Measurements from ENCODE around the gene PSMB10. TPM values are rescaled to one million over a fixed set of nuclear protein-coding genes. Genes with fewer than 3 reads are reported as not detected.

Gene PSMB10
- total and polyA plus RNA-seq, 2 of the 4 experiments (the other 2 are of a cell fraction), result 28.7 to 36.7 TPM

DNA sequence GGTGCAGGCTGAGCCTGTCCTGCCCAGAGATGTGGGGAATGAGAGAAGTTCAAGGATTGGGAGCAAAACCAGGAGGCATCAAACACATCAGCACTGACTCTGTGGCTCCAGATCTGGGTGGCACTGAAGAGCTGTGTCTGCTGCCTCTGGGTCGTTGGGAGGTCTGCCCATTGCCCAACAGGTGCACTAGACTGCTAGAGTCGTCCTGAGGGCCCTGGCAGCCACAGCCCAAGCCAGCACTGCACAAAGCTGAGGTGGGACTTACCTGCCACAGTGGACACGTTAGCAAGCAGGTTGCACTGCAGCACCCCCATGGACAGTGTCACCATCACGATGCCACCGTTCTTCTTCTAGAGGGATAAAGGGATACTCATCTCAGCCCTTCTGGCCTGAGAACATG, 40.4 kb upstream of the PSMB10 start:
- no peak overlapping the region for H3K56ac ChIP-seq (ENCODE audit: extremely low read depth, insufficient read depth, low read length)
- CTCF ChIA-PET, result no interaction called here
- H3K27me3 ChIP-seq (ENCODE audit: control insufficient read depth, insufficient read depth, low read length), result peaks cover 29% of the 10 kb centered on the region
- H2BK20ac ChIP-seq (ENCODE audit: low read depth, low read length), result no peak overlapping the region
- no TSS peak for BruUV-seq (replicated peaks)
- no peaks in the 10 kb centered on the region; the same call in 1 of the 2 replicates for H4K20me1 ChIP-seq (ENCODE audit: insufficient read depth, low read length)
- no peak overlapping the region for H2BK5ac ChIP-seq (ENCODE audit: low read depth, low read length, poor library complexity, severe bottlenecking)
- no peak overlapping the region for H3K18ac ChIP-seq (ENCODE audit: low read depth, low read length)
- H3K4ac ChIP-seq (ENCODE audit: low read depth, low read length), result no peak overlapping the region
- intact Hi-C loops (cut with micrococcal nuclease) (no loop called here), in situ Hi-C loops (cut with MboI; ENCODE audit: low sequenced_read_pairs) (no loop called here), dilution Hi-C loops (cut with HindIII; ENCODE audit: low sequenced_read_pairs, unreplicated experiment) (no loop called here)
- H3K4me3 ChIP-seq (ENCODE audit: insufficient read depth, low read depth, low read length), result no peak overlapping the region
- H2AK9ac ChIP-seq (replicated peaks; ENCODE audit: low read depth, low read length, poor library complexity), result no peak overlapping the region
- no peak overlapping the region for H2AFZ ChIP-seq (replicated peaks; ENCODE audit: low read length, poor library complexity)
- no peaks in the 10 kb centered on the region for H3K9me3 ChIP-seq (ENCODE audit: control insufficient read depth, insufficient read depth, low read length)
- H3K14ac ChIP-seq (replicated peaks; ENCODE audit: low read depth, low read length), result no peak overlapping the region
- no peak overlapping the region for H3K27ac ChIP-seq (ENCODE audit: insufficient read depth, low read length)
- DNase-seq (no peak), ATAC-seq (ENCODE audit: low read depth) (no peak)
- no peak for TF ChIP-seq BHLHE40 (IDR thresholded peaks at IDR 0.05; ENCODE audit: low read depth, low read length)
- TF ChIP-seq POLR2A (IDR thresholded peaks at IDR 0.05; ENCODE audit: low read depth, low read length), result no peak
- no peak for TF ChIP-seq NFE2L2 (IDR thresholded peaks at IDR 0.05; ENCODE audit: low read depth, low read length)
- TF ChIP-seq RFX5 (IDR thresholded peaks at IDR 0.05; ENCODE audit: low read depth, low read length), result no peak
- TF ChIP-seq ELK1 (IDR thresholded peaks at IDR 0.05; ENCODE audit: borderline replicate concordance, low read depth, low read length), result no peak
- no peak for TF ChIP-seq MXI1 (IDR thresholded peaks at IDR 0.05; ENCODE audit: borderline replicate concordance, low read depth, low read length)
- TF ChIP-seq RAD21 (IDR thresholded peaks at IDR 0.05; ENCODE audit: low read length), result no peak
- TF ChIP-seq FOS (IDR thresholded peaks at IDR 0.05; ENCODE audit: low read depth, low read length), result no peak
- no peak for TF ChIP-seq RCOR1 (IDR thresholded peaks at IDR 0.05; ENCODE audit: insufficient replicate concordance, low read length)
- no peak for TF ChIP-seq CTCF (conservative IDR thresholded peaks at IDR 0.05; ENCODE audit: low read depth, low read length)
- no peak for TF ChIP-seq CEBPB (IDR thresholded peaks at IDR 0.05; ENCODE audit: low read depth, low read length)
- TF ChIP-seq MAFK (IDR thresholded peaks at IDR 0.05; ENCODE audit: low read depth, low read length), result no peak
- TF ChIP-seq MAZ (IDR thresholded peaks at IDR 0.05; ENCODE audit: borderline replicate concordance, low read depth, low read length), result no peak
- TF ChIP-seq CHD1 (IDR thresholded peaks at IDR 0.05; ENCODE audit: low read depth, low read length), result no peak
- TF ChIP-seq, protein P1, sequence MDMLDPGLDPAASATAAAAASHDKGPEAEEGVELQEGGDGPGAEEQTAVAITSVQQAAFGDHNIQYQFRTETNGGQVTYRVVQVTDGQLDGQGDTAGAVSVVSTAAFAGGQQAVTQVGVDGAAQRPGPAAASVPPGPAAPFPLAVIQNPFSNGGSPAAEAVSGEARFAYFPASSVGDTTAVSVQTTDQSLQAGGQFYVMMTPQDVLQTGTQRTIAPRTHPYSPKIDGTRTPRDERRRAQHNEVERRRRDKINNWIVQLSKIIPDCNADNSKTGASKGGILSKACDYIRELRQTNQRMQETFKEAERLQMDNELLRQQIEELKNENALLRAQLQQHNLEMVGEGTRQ (IDR thresholded peaks at IDR 0.05; ENCODE audit: low read depth, low read length), result no peak
- no peak for TF ChIP-seq SMC3 (IDR thresholded peaks at IDR 0.05; ENCODE audit: low read depth, low read length)
- H2AK5ac ChIP-seq (ENCODE audit: low read depth, low read length), result no peak overlapping the region
- POLR2A ChIA-PET (ENCODE audit: unreplicated experiment), result no interaction called here
- no peak overlapping the region for H3K9ac ChIP-seq (ENCODE audit: low read depth, low read length)
- H3K23ac ChIP-seq (ENCODE audit: low read depth, low read length), result no peak overlapping the region
- no peak overlapping the region for H2BK120ac ChIP-seq (ENCODE audit: low read depth, low read length)
- 50% methylated on average over 5 of the region's 5 CpGs; no CpG with 5 or more reads in 1 of the 2 experiments for WGBS, 2 experiments (ENCODE audit: extremely low coverage in 2 of 2, insufficient read length in 1 of 2)
- no peaks in the 10 kb centered on the region for H3K36me3 ChIP-seq (ENCODE audit: control insufficient read depth, insufficient read depth, low read length)
- no peak overlapping the region for H4K8ac ChIP-seq (ENCODE audit: low read depth in 2 of 2, low read length in 2 of 2)
- H3K79me1 ChIP-seq (ENCODE audit: low read depth in 1 of 2, low read length in 2 of 2), result no peaks in the 10 kb centered on the region
- no peak overlapping the region for H3K4me2 ChIP-seq (ENCODE audit: low read depth, low read length)
- no peak overlapping the region for H4K91ac ChIP-seq (ENCODE audit: insufficient read depth, low read depth, low read length)
- H3K9me1 ChIP-seq (ENCODE audit: insufficient read depth, low read length), result no peaks in the 10 kb centered on the region
- H3K4me1 ChIP-seq (ENCODE audit: control insufficient read depth, insufficient read depth, low read length), result no peaks in the 10 kb centered on the region
- no peak overlapping the region for H2BK15ac ChIP-seq (ENCODE audit: low read depth, low read length)
- H4K5ac ChIP-seq (ENCODE audit: low read depth, low read length), result no peak overlapping the region

Data from IMR-90 (cell line).